DMS114 treated with DMSO at 0.1 percent for 48 hours (cell line): ENCODE results near the gene PTPN14.

Experiments used
- DNase-seq: peaks from one replicate; lab custom pipeline; 2025; ENCODE audit not compliant: unreplicated experiment; lab: John Stamatoyannopoulos, UW

The PTPN14 gene

DNA sequence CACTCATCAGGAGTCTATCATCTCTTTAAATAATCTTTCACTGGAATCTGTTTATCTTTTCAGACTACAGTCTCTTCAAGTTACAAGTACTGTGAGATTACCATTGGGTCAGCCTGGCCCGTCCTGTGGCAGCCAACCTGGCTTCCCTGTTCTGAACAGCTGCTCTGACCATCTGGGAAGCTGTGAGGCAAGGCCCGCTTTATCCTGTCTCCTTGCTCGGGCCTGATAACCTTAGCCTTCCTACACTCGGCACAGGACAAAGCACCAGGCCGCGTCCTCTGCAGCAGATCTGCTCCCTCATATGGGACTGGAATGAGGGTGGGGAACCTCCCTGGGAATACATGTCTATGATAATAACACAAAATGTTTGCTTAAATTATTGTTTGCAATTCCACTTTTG, 113.3 kb downstream of the PTPN14 start:
- DNase-seq = no peak

GRCh38 chr1:214435867-214436266, 115.5 kb downstream of the PTPN14 start:
- DNase-seq = no peak

DNA sequence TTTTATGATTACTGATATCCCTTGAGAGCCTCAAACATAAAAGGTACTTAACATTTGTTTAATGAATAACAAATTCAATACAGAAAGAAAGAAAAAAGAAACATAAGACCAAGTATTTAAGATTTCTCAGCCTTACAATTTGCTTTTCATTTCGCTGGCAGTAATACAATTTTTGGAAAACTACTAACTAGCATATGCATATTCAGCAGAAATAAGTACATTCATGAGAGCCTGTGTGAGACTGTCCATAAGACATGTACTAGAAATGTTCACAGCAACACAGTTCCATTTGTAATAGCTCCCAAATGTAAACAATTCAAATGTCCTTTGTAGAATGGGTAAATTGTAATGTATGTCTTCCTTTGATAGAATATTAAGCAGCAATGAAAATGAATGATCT, 119.2 kb downstream of the PTPN14 start:
- no peak for DNase-seq

DNA sequence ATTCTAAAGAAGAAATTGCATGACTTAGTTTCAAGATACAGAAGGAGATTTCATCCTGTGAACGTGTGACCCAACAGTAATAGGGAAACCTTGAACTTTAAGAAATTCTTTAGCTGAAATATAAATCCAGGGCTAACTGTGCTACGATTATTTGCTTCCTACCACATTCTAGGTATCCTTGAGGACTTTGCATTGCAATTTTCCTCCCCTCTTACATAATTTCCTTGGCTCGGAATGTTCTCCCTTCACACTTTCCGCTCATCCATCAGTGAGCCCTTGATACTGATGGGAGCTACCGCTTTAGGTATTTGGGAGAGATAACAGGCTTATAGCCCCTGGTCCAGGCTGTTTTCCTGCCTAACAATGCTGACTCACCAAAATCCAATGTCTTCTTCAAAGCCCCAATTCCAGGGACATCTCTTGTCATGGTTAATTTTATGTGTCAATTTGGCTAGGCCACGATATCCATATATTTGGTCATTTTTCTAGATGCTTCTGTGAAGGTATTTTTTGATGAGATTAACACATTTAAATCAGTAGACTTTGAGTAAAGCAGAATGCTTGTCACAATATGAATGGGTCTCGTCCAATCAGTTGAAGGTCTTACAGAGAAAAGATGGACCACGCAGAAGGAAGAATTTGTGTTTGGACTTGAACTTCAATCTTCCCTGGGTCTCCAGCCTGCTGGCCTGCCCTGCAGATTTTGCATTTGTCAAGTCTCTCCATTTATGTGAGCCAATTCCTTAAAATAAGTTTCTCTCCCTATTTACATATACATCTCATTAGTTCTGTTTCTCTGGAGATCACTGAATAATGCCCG, 121.2 kb downstream of the PTPN14 start:
- DNase-seq = no peak

DNA sequence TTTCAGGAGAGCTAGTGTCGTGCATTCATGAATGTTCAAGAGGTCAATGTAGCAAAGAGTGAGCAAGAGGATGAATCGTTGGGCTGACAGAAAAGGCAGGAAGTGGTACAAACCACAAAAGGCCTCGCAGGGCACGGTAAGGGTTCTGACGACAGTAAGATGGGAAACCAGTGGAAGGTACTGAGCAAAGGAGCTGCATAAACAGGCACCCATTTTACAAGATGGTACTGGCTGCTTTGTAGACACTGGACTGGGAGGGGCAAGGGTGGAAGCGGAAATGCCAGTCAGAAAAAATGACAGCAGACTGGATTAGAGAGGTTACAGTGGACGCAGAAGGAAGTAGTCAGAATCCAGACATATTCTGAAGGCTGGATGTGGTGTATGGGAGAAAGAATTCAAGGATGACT, 123.5 kb downstream of the PTPN14 start:
- DNase-seq = no peak

DNA sequence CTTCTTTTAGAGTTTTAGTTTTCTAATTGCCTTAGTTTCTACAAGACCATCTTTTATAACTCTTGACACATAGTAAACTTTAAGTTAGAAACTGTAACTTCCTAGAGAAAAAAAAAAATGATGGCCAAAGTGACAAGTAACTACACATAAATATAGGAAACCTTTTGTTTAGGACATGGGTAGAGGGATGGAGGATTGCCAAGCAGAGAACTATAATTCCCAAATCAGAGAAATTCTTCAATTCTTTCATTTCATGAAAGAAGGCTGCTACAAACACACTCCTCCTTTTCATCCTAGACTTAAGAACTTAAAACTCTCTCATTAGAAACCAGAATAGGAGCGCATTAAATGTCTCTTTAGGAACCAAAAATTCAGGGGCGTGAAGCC, 125.0 kb downstream of the PTPN14 start:
- no peak for DNase-seq

- no peak for DNase-seq
These were observed 125.5 kb downstream of the PTPN14 start for GRCh38 chr1:214425716-214426425.

GRCh38 chr1:214425101-214425500, 126.3 kb downstream of the PTPN14 start:
- no peak for DNase-seq

DNA sequence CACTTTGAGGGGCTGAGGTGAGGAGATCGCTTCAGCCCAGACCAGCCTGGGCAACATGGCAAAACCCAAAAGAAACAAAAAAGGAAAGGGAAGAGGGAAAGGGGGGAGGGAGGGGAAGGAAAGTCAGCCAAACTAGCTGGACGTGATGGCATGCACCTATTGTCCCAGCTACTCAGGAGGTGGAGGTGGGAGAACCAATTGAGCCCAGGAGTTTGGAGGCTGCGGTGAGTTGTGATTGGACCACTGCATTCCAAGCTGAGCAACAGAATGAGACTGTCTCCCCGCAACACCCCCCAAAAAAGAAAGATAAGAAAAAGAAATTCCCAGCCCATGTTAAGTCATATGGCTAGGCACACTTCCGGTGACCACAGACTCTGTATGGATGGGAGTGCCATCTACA, 128.4 kb downstream of the PTPN14 start:
- no peak for DNase-seq

GRCh38 chr1:214422137-214422671, 129.2 kb downstream of the PTPN14 start:
- DNase-seq = no peak

DNA sequence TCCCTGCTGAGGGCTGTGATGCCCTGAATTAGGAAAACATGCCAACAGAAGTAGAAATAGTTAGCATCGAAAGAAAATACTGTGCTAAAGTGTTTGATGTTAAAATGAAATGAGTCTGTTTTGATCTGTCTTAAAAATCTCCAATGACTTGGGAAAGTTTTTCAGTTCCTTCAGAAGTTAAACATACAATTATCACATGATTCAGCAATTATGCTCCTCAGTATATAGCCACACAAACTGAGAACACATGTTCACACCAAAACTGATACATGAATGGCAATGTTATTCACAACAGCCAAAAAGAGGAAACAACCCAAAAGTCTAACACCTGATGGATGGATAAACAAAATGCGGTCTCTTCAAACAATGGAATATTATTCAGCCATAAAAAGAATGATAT, 130.6 kb downstream of the PTPN14 start:
- no peak for DNase-seq

DNA sequence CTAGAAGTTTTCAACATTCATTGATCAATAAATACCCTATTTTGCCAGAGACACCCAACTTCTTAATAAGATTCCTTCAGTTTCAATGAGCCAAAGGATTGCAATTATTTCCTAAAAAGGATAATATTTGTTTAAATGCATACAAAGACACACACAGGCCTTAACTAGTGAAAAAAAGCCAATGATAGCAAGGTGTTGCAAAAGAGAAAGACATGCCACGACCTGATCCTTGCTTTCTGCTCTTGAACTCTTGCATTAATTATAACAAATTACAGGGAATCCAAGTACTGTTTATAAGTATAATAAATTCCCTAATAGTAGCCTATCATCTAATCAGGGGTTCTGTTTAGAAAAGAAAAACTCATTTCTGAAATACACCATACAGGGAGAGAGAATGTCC, 131.1 kb downstream of the PTPN14 start:
- DNase-seq = no peak

DNA sequence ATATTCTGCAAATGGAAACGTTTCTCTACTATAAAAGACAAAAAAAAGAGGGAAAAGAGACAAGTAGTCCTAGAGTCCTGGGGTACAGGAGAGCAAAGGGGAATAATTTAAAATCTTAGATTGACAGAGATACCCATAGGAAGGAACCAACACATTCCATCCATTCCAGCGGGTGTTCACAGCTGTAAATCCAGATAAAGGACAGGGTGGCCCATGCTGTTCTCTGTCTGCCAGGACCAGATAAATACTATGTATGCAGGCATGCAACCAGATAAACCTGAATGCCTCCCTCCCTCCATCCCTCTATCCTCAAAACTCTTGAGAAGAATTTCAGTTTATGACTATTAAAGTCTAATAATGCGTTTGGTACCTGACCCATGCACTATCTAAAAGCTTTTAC, 131.8 kb downstream of the PTPN14 start:
- DNase-seq = no peak

DNA sequence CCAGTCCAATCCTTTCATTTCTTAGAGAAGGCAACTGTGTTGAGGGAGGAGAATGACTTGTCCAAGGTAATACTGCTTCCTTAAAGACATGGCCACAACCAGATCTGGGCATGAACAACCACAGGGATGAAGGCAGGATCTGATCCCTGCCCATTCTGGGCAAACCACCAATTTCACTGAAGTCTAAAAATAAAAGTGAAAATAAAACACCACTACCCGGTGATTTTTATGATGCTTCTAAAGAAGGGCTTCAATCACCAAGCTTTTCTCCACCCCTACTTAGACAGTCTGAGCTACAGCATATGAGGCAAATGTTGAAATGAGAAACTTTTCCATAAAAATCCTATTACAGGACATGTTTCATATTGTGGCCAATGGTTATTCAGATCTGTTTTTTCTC, 133.0 kb downstream of the PTPN14 start:
- DNase-seq = no peak

GRCh38 chr1:214417545-214418210, 133.7 kb downstream of the PTPN14 start:
- DNase-seq = no peak

- DNase-seq = no peak
These were observed 134.5 kb downstream of the PTPN14 start for GRCh38 chr1:214416858-214417257.

DNA sequence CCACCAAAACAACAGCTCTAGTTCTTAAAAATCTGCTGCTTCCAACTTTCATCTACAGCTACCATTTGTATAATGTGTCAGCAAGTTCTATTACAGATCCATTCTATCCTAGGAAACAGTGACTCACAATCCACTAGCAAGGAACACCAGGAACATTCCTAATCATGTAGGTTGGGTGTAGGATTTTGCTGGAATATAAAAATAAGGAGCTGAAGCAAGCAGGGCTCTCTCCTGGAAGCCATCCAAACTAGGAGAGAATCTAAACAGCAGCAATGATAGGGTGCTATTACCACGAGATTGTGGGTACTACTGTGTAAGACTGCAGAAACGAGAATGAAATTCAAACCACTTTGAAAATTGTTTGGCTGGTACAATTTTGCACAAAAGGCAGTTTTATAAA, 135.0 kb downstream of the PTPN14 start:
- no peak for DNase-seq

DNA sequence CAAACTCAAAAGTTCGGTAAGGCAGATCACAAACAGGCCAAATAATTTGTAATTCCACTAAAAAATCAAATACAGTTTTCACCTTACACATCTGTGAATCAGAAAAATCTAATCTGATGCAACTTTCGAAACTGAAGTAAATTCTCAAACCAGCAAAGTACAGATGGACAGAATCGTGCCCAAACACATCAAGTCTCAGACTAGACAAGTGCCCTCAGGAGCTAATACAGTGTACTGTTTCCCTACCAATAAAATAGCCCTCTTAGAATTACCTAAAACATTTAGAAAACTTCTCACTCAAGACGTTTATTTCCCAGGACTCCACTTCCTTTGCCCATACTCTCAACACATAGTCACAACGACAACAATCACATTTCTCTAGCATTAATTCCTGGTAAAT, 136.3 kb downstream of the PTPN14 start:
- DNase-seq = no peak

DNA sequence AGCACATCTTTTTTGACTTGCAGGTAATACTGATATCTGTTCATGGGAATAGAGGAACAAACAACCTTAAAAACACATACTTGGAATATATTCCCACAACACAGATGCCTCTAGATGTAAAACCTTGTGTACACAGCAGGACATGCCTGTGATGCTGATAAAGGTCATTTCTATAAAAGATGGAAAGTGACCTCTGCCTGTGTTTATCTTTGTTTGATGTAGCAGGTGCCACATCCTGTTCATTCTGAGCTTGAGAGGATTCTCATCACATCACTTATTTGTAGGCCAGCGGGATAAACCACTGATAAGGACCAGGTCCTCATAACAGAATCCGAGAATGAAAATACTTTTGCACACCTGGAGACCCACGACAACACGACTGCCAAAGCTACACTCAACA, 136.7 kb downstream of the PTPN14 start:
- no peak for DNase-seq

- DNase-seq = no peak
These were observed 138.1 kb downstream of the PTPN14 start for GRCh38 chr1:214413315-214413714.

DNA sequence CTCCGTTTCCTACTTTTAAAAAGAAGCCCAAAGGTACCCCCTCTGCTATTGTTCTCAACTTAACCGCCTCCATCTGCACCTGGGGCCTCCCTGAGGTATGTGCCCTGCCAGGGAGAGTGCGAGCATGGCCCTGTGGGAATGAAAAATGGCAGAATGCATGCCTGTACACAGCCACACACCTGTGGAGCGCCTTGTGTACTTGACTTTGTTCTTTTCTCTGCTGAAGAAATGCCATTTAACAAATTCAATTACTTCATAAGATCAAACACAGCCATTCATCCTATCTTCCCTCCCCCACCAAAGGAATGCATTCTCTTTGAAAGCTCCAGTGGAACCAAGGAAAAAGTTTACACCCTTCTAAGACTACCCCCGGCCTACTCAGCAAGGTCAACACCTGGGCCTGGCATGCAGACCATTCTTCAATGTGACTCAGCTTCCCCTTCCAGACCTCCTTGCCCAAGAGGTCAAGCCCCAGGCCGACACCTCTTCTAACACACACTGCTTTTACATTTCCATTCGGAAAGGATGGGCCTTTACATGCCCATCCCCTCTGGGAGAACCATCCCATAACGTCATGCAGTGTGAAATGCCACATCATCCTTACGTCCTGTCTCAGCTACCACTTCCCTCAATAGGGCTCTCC, 146.7 kb downstream of the PTPN14 start:
- no peak for DNase-seq
